ENCODE data around the gene KIF20A.

KIF20A gene

GRCh38 chr5:138216799-138217198 is 37.9 kb downstream of the KIF20A start:
- Histone ChIP-seq H3K9ac (ENCODE audit: low read depth, low read length) (no peak overlapping the region), H3K4me1 (ENCODE audit: insufficient read depth, low read length) (no peaks in the 10 kb centered on the region), H3K9me3 (ENCODE audit: control insufficient read depth, insufficient read depth, low read length) (peaks cover 3% of the 10 kb centered on the region), H3K36me3 (ENCODE audit: insufficient read depth, low read length) (no peaks in the 10 kb centered on the region)

DNA sequence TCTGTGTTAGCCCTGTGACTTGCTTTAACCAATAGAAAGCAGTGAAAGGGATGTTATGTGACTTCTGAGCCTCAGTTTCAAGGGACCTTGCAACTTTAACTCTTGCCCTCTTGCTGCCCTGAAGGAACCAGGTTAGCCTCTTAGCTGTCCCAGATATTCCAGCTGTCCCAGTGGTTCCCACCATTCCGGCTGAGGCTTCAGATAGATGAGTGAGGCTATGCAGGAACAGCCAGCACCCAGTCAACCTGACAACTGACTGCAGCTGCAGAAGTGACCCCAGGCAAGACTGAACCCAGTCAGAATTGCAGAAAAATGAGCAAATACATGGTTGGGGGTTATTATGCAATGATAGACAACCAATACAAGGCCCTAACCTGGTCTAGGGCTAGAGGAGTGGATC is 44.6 kb downstream of the KIF20A start:
- Histone ChIP-seq H3K9me3 (ENCODE audit: control insufficient read depth, insufficient read depth, low read length) (peaks cover 3% of the 10 kb centered on the region), H3K4me1 (ENCODE audit: insufficient read depth, low read length) (no peaks in the 10 kb centered on the region), H3K9ac (ENCODE audit: low read depth, low read length) (no peak overlapping the region), H3K36me3 (ENCODE audit: insufficient read depth, low read length) (no peaks in the 10 kb centered on the region)

DNA sequence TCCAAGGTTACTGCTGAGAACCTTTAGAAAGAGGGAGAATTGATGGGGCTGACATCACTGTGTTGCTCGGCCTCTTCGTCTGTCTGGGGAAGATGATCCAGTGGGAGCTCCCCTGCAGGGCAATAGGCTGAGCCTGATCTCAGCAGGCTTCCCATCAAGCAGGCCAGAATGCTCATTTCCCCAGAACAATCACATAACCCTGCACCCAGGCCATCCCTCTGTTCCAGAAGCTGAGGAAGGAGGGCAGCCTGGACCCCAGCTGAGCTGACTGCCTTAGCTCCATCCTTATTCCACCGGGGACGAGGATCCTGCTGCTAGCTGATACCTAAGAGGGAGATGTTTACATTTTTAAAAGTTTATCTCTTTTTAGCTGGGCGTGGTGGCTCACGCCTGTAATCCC is 45.8 kb downstream of the KIF20A start:
- H3K9ac ChIP-seq (ENCODE audit: low read depth, low read length): no peak overlapping the region
- no peaks in the 10 kb centered on the region for H3K4me1 ChIP-seq (ENCODE audit: insufficient read depth, low read length)
- no peaks in the 10 kb centered on the region for H3K36me3 ChIP-seq (ENCODE audit: insufficient read depth, low read length)
- H3K9me3 ChIP-seq (ENCODE audit: control insufficient read depth, insufficient read depth, low read length): no peaks in the 10 kb centered on the region

DNA sequence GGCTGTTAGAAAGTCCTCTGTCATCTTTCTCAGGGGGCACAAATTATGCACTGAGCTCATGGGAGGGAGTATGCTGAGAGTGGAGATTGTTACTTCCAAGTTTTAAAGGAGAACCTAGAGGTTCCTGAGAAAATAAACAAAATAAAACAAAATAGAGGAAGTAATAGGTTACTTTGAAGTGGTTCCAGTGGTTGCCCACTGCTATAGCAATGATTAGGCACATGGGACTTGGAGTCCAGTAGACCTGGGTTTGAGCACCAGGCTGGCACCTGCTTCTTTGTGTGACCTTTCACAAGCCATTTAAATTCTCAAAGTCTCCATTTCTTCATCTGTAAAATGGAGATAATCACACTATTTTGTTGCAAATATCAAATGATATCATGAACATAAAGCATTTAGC is 48.0 kb downstream of the KIF20A start:
- no peaks in the 10 kb centered on the region for H3K9me3 ChIP-seq (ENCODE audit: control insufficient read depth, insufficient read depth, low read length)

GRCh38 chr5:138229387-138229786 is 50.5 kb downstream of the KIF20A start:
- H3K4me1 ChIP-seq (ENCODE audit: insufficient read depth, low read length): peaks cover 10% of the 10 kb centered on the region
- no peaks in the 10 kb centered on the region for H3K36me3 ChIP-seq (ENCODE audit: insufficient read depth, low read length)
- no peak overlapping the region for H3K9ac ChIP-seq (ENCODE audit: low read depth, low read length)
- H3K9me3 ChIP-seq (ENCODE audit: control insufficient read depth, insufficient read depth, low read length): no peaks in the 10 kb centered on the region

More for the DNA sequence above, 48.0 kb downstream of the KIF20A start:
- peaks cover 10% of the 10 kb centered on the region for H3K4me1 ChIP-seq (ENCODE audit: insufficient read depth, low read length)
- no peaks in the 10 kb centered on the region for H3K36me3 ChIP-seq (ENCODE audit: insufficient read depth, low read length)
- H3K9ac ChIP-seq (ENCODE audit: low read depth, low read length): no peak overlapping the region

DNA sequence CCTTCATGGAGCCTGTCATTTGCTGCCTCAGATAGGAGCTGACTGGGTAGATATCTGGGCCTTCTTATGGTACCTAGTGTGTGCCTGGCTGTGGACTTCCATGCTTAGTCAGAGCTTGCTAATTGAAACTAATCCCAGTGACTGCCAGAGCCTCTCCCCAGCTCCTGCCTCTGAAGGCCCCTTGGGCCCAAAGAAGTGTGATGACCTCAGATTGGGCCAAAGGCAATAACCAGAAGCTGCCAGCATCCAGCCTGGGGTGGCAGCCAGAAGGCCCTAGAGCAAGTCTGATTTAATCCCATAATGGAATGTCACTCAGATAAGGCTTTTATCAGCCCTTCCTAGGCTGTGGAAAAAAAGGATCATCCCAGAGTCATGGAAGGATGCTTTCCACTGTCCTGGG is 51.3 kb downstream of the KIF20A start:
- H3K36me3 ChIP-seq (ENCODE audit: insufficient read depth, low read length): no peaks in the 10 kb centered on the region
- H3K9me3 ChIP-seq (ENCODE audit: control insufficient read depth, insufficient read depth, low read length): no peaks in the 10 kb centered on the region
- peaks cover 10% of the 10 kb centered on the region for H3K4me1 ChIP-seq (ENCODE audit: insufficient read depth, low read length)
- no peak overlapping the region for H3K9ac ChIP-seq (ENCODE audit: low read depth, low read length)

GRCh38 chr5:138230981-138231589 is 52.2 kb downstream of the KIF20A start:
- peak overlapping the region; percentile 10; the same call in 1 of the 2 replicates for H3K9ac ChIP-seq (ENCODE audit: low read depth, low read length)
- no peaks in the 10 kb centered on the region for H3K9me3 ChIP-seq (ENCODE audit: control insufficient read depth, insufficient read depth, low read length)
- H3K4me1 ChIP-seq (ENCODE audit: insufficient read depth, low read length): peaks cover 10% of the 10 kb centered on the region
- no peaks in the 10 kb centered on the region for H3K36me3 ChIP-seq (ENCODE audit: insufficient read depth, low read length)

DNA sequence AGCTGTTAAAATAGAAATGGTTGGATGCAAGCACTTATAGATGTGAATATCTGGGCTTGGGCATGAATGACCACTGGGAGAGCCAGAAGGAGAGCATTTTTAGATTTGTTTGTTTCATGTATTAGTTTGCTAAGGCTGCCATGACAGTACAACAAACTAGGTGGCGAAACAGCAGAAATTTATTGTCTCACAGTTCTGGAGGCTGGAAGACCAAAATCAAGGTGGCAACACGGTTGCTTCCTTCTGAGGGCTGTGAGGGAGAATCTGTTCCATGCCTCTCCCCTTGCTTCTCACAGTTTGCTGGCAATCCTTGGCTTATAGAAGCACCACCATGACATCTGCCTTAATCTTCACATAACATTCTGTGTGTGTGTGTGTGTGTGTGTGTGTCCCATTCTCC is 54.4 kb downstream of the KIF20A start:
- Histone ChIP-seq H3K4me1 (ENCODE audit: insufficient read depth, low read length) (peaks cover 10% of the 10 kb centered on the region), H3K9me3 (ENCODE audit: control insufficient read depth, insufficient read depth, low read length) (no peaks in the 10 kb centered on the region), H3K9ac (ENCODE audit: low read depth, low read length) (no peak overlapping the region)

GRCh38 chr5:138234651-138235050 is 55.7 kb downstream of the KIF20A start:
- Histone ChIP-seq H3K9me3 (ENCODE audit: control insufficient read depth, insufficient read depth, low read length) (no peaks in the 10 kb centered on the region), H3K36me3 (ENCODE audit: insufficient read depth, low read length) (no peaks in the 10 kb centered on the region), H3K9ac (ENCODE audit: low read depth, low read length) (no peak overlapping the region), H3K4me1 (ENCODE audit: insufficient read depth, low read length) (peaks cover 10% of the 10 kb centered on the region)

More for the DNA sequence above, 54.4 kb downstream of the KIF20A start:
- no peaks in the 10 kb centered on the region for H3K36me3 ChIP-seq (ENCODE audit: insufficient read depth, low read length)
